ENCODE measurements around the gene ETNPPL.

ETNPPL gene
- 0 reads per million in 2 donors for total RNA-seq

GRCh38 chr4:108762559-108763225 is at the start of gene ETNPPL:
Gene ETNPPL, minus strand, starts transcription at chr4:108763053. Its CDS starts 155 bp downstream, at chr4:108762898.
- DNase-seq, result no peak

GRCh38 chr4:108811486-108811885 is 48.6 kb upstream of the ETNPPL start:
- no peak for DNase-seq

GRCh38 chr4:108810087-108810486 is 47.2 kb upstream of the ETNPPL start:
- DNase-seq, result no peak

GRCh38 chr4:108804648-108805273 is 41.9 kb upstream of the ETNPPL start:
- DNase-seq, result no peak

- DNase-seq, result no peak
These were observed 36.5 kb upstream of the ETNPPL start for GRCh38 chr4:108799306-108799705.

- DNase-seq, result no peak
These were observed 33.3 kb upstream of the ETNPPL start for GRCh38 chr4:108796173-108796572.

GRCh38 chr4:108795733-108796132 is 32.9 kb upstream of the ETNPPL start:
- DNase-seq, result no peak

- no peak for DNase-seq
These were observed 31.3 kb upstream of the ETNPPL start for GRCh38 chr4:108794136-108794535.

GRCh38 chr4:108793415-108793814 is 30.6 kb upstream of the ETNPPL start:
- DNase-seq, result no peak

- DNase-seq, result no peak
These were observed 25.9 kb upstream of the ETNPPL start for GRCh38 chr4:108788731-108789130.

GRCh38 chr4:108787724-108788123 is 24.9 kb upstream of the ETNPPL start:
- DNase-seq, result no peak

GRCh38 chr4:108787106-108787505 is 24.3 kb upstream of the ETNPPL start:
- DNase-seq, result no peak

GRCh38 chr4:108786351-108786750 is 23.5 kb upstream of the ETNPPL start:
- no peak for DNase-seq

- DNase-seq, result no peak
These were observed 21.0 kb upstream of the ETNPPL start for GRCh38 chr4:108783665-108784463.

- DNase-seq, result no peak
These were observed 17.1 kb upstream of the ETNPPL start for GRCh38 chr4:108779958-108780357.

- no peak for DNase-seq
These were observed 14.5 kb upstream of the ETNPPL start for GRCh38 chr4:108777388-108777787.

GRCh38 chr4:108775921-108776320 is 13.1 kb upstream of the ETNPPL start:
- DNase-seq, result no peak

GRCh38 chr4:108774809-108775530 is 12.1 kb upstream of the ETNPPL start:
- no peak for DNase-seq

- no peak for DNase-seq
These were observed 9.5 kb upstream of the ETNPPL start for GRCh38 chr4:108772402-108772801.

- DNase-seq, result no peak
These were observed 3.2 kb upstream of the ETNPPL start for GRCh38 chr4:108766058-108766457.

GRCh38 chr4:108763986-108764385 is 1.1 kb upstream of the ETNPPL start:
- no peak for DNase-seq

GRCh38 chr4:108763226-108763593 is 357 bp upstream of the ETNPPL start:
- DNase-seq, result no peak

- DNase-seq, result no peak
These were observed 4.4 kb downstream of the ETNPPL start for GRCh38 chr4:108758498-108758897.

Measured in T-helper 9 cell (primary cell).